OCI-LY7 (cell line): ENCODE data around the gene MPDZ. TPM values are rescaled to one million over a fixed set of nuclear protein-coding genes. Genes with fewer than 3 reads are reported as not detected.

Experiments used
- BruUV-seq: library from RNA; stranded (reverse); fragments of 400-500 nt; replicated peaks from 2 replicates; lab custom pipeline; 2021; lab: Mats Ljungman, UMichigan
- CTCF ChIA-PET: fragments of 300-600 bp; sonication (Branson Sonifier 250); formaldehyde crosslinking; loops from one replicate; lab custom pipeline; 2022; ENCODE audit warnings: antibody characterized with exemption; ENCODE audit not compliant: unreplicated experiment; lab: Charles Lee
- POLR2A ChIA-PET: fragments of 300-600 bp; sonication (Branson Sonifier 250); formaldehyde crosslinking; loops from one replicate; lab custom pipeline; 2022; ENCODE audit warnings: antibody characterized with exemption; lab: Charles Lee
- DNase-seq: peaks from one replicate; pipeline ENCODE4 v3.0.0-alpha.2; 2015; ENCODE audit warnings: low spot score
- H2AFZ ChIP-seq: fragments of 200-600 bp; sonication (generic), shearing (Covaris generic); 2 replicates; pipeline ENCODE4 v1.6.1; 2014; ENCODE audit warnings: mild to moderate bottlenecking, antibody characterized with exemption, low read length, moderate library complexity
- H3K27ac ChIP-seq: fragments of 200-600 bp; sonication (generic); 2 replicates; pipeline ENCODE4 v1.5.1; 2014; ENCODE audit warnings: mixed run types, low read depth, mild to moderate bottlenecking, moderate library complexity, low read length, inconsistent platforms; ENCODE audit not compliant: poor library complexity, severe bottlenecking
- H3K36me3 ChIP-seq: fragments of 200-600 bp; sonication (generic); 2 replicates; pipeline ENCODE4 v1.6.1; 2014; ENCODE audit warnings: mild to moderate bottlenecking, antibody characterized with exemption, low read length, moderate library complexity, mixed read lengths; ENCODE audit not compliant: insufficient read depth
- H3K4me1 ChIP-seq: fragments of 200-600 bp; sonication (generic); 2 replicates; pipeline ENCODE4 v1.5.1; 2014; ENCODE audit warnings: mild to moderate bottlenecking, low read length; ENCODE audit not compliant: insufficient read depth, poor library complexity, severe bottlenecking
- H3K4me2 ChIP-seq: fragments of 200-600 bp; sonication (generic); 2 replicates; pipeline ENCODE4 v1.6.1; 2014; ENCODE audit warnings: mild to moderate bottlenecking, low read length
- H3K4me3 ChIP-seq: fragments of 200-600 bp; sonication (generic); 2 replicates; pipeline ENCODE4 v1.5.1; 2014; ENCODE audit warnings: mild to moderate bottlenecking, low read depth, low read length; ENCODE audit not compliant: poor library complexity, severe bottlenecking
- H3K79me2 ChIP-seq: fragments of 200-600 bp; sonication (generic); 2 replicates; pipeline ENCODE4 v1.6.1; 2016; ENCODE audit warnings: low read depth, mild to moderate bottlenecking, low read length, moderate library complexity, mixed read lengths; ENCODE audit not compliant: insufficient read depth
- H3K9me2 ChIP-seq: fragments of 200-600 bp; sonication (generic); 2 replicates; pipeline ENCODE4 v1.6.1; 2016; ENCODE audit warnings: mild to moderate bottlenecking, low read length, mixed read lengths; ENCODE audit not compliant: insufficient read depth
- H3K9me3 ChIP-seq: fragments of 200-600 bp; sonication (generic); 2 replicates; pipeline ENCODE4 v1.6.1; 2014; ENCODE audit warnings: mild to moderate bottlenecking, mixed run types, low read length, mixed read lengths
- H4K20me1 ChIP-seq: fragments of 200-600 bp; sonication (generic); 2 replicates; pipeline ENCODE4 v1.6.1; 2014; ENCODE audit warnings: mild to moderate bottlenecking, antibody characterized with exemption, low read length, moderate library complexity, mixed read lengths; ENCODE audit not compliant: insufficient read depth
- CTCF ChIP-seq: fragments of 200-600 bp; sonication (generic); conservative IDR thresholded peaks from 2 replicates; pipeline ENCODE4 v1.5.1; 2014; ENCODE audit warnings: mild to moderate bottlenecking, antibody characterized with exemption, low read length, moderate library complexity, mixed read lengths
- EZH2phosphoT487 ChIP-seq: fragments of 200-600 bp; sonication (generic); IDR thresholded peaks from 2 replicates; pipeline ENCODE4 v1.6.1; 2018; ENCODE audit warnings: low read depth, borderline replicate concordance, mild to moderate bottlenecking, mixed run types, antibody characterized with exemption, low read length, moderate library complexity, mixed read lengths
- intact Hi-C: fragments of 100-400 bp; cut with micrococcal nuclease; formaldehyde crosslinking; loops from one replicate; pipeline ENCODE4 v1.10.0; 2022; ENCODE audit not compliant: unreplicated experiment
- total RNA-seq, 2 experiments: library from RNA; depleted of rRNA in 1 of 2; stranded (reverse); fragments of >200 nt in 1 of 2; shearing (Covaris generic) in 1 of 2; gene quantifications; 2 replicates each; pipeline ENCODE4 v1.2.3, GENCODE V29; 2014 to 2022

MPDZ gene
- total RNA-seq, 2 experiments from 2014 or later: not detected

GRCh38 chr9:13158986-13159385, 120.5 kb downstream of the MPDZ start:
- POLR2A ChIA-PET: no interaction called here
- no peak overlapping the region for H3K4me2 ChIP-seq
- H2AFZ ChIP-seq: no peak overlapping the region
- H3K9me3 ChIP-seq: no peaks in the 10 kb centered on the region
- no peaks in the 10 kb centered on the region for H4K20me1 ChIP-seq
- BruUV-seq: no TSS peak
- H3K36me3 ChIP-seq: no peaks in the 10 kb centered on the region
- no peak overlapping the region for H3K4me3 ChIP-seq
- intact Hi-C loops: no loop called here
- TF ChIP-seq CTCF (no peak), EZH2phosphoT487 (no peak)
- no peaks in the 10 kb centered on the region for H3K79me2 ChIP-seq
- CTCF ChIA-PET: no interaction called here
- no peaks in the 10 kb centered on the region for H3K4me1 ChIP-seq
- DNase-seq: no peak
- H3K27ac ChIP-seq: no peak overlapping the region
- H3K9me2 ChIP-seq: no peaks in the 10 kb centered on the region

- Histone ChIP-seq H2AFZ (no peak overlapping the region), H3K27ac (no peak overlapping the region), H3K4me1 (no peaks in the 10 kb centered on the region), H3K79me2 (no peaks in the 10 kb centered on the region), H3K9me2 (no peaks in the 10 kb centered on the region), H3K4me2 (no peak overlapping the region), H3K9me3 (no peaks in the 10 kb centered on the region), H3K36me3 (no peaks in the 10 kb centered on the region), H4K20me1 (no peaks in the 10 kb centered on the region), H3K4me3 (no peak overlapping the region)
- TF ChIP-seq CTCF: no peak
- TF ChIP-seq EZH2phosphoT487: no peak
- intact Hi-C loops: no loop called here
- no TSS peak for BruUV-seq
- DNase-seq: no peak
- ChIA-PET POLR2A (no interaction called here), CTCF (no interaction called here)
Observed at GRCh38 chr9:13151489-13151888, 128.0 kb downstream of the MPDZ start.

GRCh38 chr9:13149454-13149853, 130.0 kb downstream of the MPDZ start:
- no peak overlapping the region for H3K4me2 ChIP-seq
- ChIA-PET CTCF (no interaction called here), POLR2A (no interaction called here)
- no peaks in the 10 kb centered on the region for H3K36me3 ChIP-seq
- DNase-seq: no peak
- intact Hi-C loops: no loop called here
- H2AFZ ChIP-seq: no peak overlapping the region
- no peaks in the 10 kb centered on the region for H3K4me1 ChIP-seq
- H4K20me1 ChIP-seq: no peaks in the 10 kb centered on the region
- no peaks in the 10 kb centered on the region for H3K9me2 ChIP-seq
- H3K79me2 ChIP-seq: no peaks in the 10 kb centered on the region
- no peaks in the 10 kb centered on the region for H3K9me3 ChIP-seq
- H3K27ac ChIP-seq: no peak overlapping the region
- BruUV-seq: no TSS peak
- TF ChIP-seq EZH2phosphoT487 (no peak), CTCF (no peak)
- H3K4me3 ChIP-seq: no peak overlapping the region
